ENCODE results near the gene ARHGAP22.

The ARHGAP22 gene

DNA sequence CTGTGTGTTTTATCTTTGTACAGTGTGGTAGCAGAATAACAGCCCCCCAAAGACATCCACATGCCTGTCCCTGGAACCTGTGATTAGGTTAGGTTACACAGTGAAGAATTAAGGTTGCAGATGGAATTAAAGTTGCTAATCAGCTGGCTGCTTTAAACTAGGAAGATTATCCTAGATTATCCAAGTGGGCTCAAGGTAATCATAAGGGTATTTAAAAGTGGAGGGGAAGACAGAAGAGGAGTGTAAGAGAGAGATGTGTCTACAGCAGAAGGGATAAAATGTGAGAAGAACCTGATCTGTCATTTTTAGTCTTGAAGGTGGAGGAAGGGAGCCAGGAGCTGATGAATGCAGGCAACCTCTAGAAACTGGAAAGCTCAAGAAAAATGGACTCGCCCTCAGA, 117.6 kb downstream of the ARHGAP22 start:
- in situ Hi-C loops (cut with HindIII; ENCODE audit: low sequenced_read_pairs) = no loop called here

DNA sequence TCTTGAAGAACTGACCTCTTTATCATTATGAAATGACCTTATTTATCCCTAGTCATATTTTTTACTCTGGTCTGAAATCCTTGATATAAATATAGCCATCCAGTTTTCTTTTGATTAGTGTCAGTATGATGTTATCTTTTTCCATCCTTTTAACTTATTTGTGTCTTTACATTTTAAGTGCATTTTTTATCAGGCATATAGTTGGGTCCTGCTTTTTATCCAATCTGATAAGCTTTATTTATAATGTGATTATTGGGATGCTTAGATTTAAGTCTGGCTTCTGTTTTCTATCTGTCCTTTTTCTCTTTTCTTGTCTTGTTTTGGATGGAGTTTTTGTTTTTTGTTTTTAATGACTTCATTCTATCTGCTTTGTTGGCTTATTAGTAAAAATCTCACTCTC, 119.2 kb downstream of the ARHGAP22 start:
- in situ Hi-C loops (cut with HindIII; ENCODE audit: low sequenced_read_pairs) = no loop called here

DNA sequence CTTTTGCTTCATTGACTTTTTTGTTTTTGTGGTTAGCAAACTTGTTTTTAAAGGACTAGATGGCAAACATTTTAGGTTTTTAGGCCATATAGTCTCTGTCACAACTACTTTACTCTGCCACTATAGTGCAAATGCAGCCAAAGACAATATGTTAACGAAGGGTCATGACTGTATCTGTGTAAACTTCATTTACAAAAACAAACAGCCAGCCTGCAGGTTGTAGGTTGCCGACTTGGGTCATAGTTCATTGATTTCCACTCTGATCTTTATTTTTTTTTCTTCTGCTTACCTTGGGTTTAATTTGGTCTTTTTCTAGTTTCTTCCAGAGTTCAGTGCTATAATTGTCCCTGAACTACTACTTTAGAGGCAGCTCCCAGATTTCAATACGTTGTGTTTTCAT, 120.0 kb downstream of the ARHGAP22 start:
- in situ Hi-C loops (cut with HindIII; ENCODE audit: low sequenced_read_pairs) = loop anchor here (5.0 kb wide), 1 partner anchor 62 kb away; no protein-coding TSS in a partner anchor

GRCh38 chr10:48482207-48482606, 122.7 kb downstream of the ARHGAP22 start:
- in situ Hi-C loops (cut with HindIII; ENCODE audit: low sequenced_read_pairs) = loop anchor here (5.0 kb wide), 1 partner anchor 65 kb away; no protein-coding TSS in a partner anchor

- in situ Hi-C loops (cut with HindIII; ENCODE audit: low sequenced_read_pairs) = loop anchor here (5.0 kb wide), 1 partner anchor 66 kb away; no protein-coding TSS in a partner anchor
Measured at GRCh38 chr10:48481385-48481784, 123.5 kb downstream of the ARHGAP22 start.

- in situ Hi-C loops (cut with HindIII; ENCODE audit: low sequenced_read_pairs) = loop anchor here (5.0 kb wide), 1 partner anchor 67 kb away; no protein-coding TSS in a partner anchor
Measured at GRCh38 chr10:48480397-48481374, 124.2 kb downstream of the ARHGAP22 start.

DNA sequence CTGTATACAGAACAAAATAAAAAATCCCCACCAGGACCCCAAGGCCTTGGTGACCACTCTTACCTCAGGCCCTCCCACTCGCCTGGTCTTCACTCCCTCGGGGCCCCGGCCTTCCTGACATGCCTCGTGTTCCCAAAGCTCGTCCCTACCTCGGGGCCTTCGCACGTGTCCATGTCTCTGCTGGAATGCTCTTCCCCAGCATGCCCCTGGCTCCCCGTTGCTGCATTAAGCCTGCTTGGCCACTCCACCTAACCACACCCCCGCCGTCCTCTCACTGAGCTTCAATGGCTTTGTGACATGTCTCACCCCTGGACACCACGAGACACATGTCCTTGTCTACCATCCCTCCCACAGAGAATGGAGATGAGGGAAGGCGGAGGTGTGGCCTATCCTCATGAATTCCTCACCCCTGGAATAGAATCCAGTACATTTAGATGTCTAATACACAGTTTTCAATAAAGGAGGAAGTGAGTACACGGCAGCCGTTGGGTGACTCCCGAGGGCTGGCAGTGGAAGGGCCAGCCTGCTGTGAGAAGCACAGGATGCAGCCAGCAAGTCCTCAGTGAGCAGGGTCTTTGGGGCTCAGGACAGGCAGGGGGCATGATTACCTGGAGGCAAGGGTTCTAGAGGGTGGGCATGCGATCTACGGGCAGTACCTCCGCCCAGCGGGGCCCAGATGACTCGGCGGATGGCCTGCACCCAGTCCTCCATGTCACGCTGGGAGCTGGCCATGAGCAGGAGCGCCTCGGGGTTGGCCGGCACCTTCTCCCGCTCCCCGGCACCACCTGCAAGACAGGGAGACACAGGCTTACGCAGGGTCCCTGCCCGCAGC, 125.7 kb downstream of the ARHGAP22 start:
- in situ Hi-C loops (cut with HindIII; ENCODE audit: low sequenced_read_pairs) = no loop called here

DNA sequence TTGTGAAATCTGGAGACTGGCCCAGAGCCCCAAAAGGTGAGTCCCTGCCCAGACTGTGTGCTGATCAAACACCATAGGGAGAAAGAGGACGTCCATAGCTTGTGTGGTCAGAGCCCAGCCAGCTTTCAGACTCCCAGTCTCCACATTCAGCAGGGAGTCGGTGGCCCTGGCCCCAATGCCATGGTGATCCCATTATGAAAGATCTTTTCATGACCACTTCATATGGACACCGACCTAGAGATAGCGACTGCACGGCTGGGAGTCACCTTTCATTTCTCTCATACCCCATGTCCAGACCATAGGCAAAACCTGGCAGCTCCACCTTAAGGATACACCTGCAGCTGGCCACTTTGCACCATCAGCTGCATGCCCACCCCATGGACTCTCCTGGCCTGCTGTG, 126.4 kb downstream of the ARHGAP22 start:
- in situ Hi-C loops (cut with HindIII; ENCODE audit: low sequenced_read_pairs) = no loop called here

- in situ Hi-C loops (cut with HindIII; ENCODE audit: low sequenced_read_pairs) = no loop called here
Measured at GRCh38 chr10:48477616-48478015, 127.3 kb downstream of the ARHGAP22 start.

- in situ Hi-C loops (cut with HindIII; ENCODE audit: low sequenced_read_pairs) = no loop called here
Measured at GRCh38 chr10:48477141-48477540, 127.7 kb downstream of the ARHGAP22 start.

DNA sequence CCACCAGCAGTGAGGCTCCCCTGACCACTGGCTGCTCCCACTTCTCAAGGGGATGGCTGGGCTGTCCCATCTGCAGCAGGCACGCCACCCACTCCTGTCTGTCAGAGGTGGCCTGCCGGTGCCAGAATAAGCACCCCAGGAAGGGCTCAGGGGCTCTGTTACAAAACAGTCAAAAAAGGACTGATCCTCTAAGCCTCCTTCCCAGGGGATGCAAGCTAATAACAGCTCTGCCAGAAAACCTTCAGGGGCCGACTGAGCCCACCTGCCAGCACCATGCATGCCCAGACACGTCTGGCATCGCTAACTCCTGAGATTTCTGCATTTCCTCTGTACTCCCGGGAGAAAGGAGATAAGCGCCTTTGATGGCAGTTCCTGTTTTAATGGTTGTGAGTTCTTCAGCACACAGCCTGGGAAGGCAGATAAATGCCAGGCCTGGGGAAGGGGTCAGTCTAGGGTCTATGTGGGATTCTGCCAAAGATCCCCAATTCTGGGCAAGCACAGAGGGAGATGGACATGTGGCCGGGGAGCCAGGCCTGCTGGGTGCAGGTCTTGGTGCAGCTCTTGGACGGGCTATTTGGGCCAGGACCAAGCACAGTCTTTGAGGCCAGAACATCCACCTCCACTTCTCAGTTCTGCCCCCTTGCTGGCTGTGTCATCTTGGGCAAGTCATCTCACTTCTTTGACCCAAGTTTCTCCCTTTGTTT, 128.4 kb downstream of the ARHGAP22 start:
- in situ Hi-C loops (cut with HindIII; ENCODE audit: low sequenced_read_pairs) = no loop called here

DNA sequence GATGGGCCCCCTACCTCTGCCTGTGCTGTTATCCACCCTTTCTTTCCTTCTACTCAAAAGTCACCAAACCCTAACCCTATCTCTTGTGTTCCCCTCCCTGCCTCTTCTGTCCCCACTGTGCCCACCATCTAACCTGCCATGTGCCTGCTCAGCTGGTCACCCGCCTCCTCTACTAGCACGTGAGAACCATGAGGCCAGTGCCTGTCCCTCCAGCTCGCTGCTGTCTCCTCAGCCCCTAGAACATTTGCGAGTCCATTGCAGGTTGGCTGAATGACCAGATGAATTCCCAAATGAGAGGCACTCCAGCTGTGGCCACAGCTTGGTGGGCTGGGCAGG, 129.0 kb downstream of the ARHGAP22 start:
- in situ Hi-C loops (cut with HindIII; ENCODE audit: low sequenced_read_pairs) = no loop called here

DNA sequence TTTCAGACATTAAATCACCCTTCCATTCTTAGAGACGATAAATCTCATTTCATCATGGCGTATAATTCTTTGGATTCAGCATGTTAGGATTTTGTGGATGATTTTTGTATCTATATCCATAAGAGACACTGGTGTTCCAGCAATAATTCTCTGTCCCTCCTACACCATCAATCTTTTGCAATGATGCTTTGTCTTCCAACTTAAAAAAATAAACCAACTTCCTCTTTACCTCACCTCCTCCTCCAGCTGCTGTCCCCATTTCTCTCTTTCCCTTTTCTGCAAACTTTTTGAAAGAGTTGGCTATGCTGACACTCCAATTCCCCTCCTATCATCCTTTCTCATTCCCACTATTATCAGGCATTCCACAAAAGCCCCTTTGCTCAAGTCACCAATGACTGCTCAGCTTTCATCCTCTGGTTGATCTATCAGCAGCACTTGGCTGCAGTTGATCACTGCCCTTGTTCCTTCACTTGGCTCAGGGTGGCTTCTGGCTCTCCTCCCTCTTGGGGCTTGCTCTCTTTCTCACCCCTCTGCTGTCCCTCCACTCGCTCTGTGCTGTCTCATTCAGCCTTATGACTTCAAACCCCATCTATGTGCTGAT, 130.0 kb downstream of the ARHGAP22 start:
- in situ Hi-C loops (cut with HindIII; ENCODE audit: low sequenced_read_pairs) = no loop called here

GRCh38 chr10:48473704-48474103, 131.2 kb downstream of the ARHGAP22 start:
- in situ Hi-C loops (cut with HindIII; ENCODE audit: low sequenced_read_pairs) = no loop called here

DNA sequence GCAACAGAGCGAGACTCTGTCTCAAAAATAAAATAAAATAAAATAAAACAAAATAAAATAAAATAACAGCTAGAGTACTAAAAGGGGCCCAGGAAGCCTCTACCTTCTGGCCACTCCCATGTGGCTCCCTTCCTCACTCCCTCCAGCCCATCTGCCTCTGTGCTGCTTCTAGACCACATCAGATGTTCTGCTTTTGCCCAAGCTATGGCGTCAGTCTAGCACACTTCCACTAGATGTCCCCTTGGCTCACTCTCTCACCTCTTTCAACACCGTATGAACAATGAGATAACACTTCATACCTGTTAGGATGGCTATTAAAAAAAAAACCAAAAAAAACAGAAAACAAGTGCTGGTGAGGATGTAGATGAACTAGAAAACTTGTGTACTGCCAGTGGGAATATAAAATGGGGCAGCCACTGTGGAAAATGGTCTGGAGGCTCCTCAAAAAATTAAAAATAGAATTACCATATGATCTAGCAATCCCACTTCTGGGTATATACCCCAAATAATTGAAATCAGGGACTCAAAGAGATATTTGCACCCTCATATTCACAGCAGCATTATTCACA, 132.3 kb downstream of the ARHGAP22 start:
- in situ Hi-C loops (cut with HindIII; ENCODE audit: low sequenced_read_pairs) = no loop called here

DNA sequence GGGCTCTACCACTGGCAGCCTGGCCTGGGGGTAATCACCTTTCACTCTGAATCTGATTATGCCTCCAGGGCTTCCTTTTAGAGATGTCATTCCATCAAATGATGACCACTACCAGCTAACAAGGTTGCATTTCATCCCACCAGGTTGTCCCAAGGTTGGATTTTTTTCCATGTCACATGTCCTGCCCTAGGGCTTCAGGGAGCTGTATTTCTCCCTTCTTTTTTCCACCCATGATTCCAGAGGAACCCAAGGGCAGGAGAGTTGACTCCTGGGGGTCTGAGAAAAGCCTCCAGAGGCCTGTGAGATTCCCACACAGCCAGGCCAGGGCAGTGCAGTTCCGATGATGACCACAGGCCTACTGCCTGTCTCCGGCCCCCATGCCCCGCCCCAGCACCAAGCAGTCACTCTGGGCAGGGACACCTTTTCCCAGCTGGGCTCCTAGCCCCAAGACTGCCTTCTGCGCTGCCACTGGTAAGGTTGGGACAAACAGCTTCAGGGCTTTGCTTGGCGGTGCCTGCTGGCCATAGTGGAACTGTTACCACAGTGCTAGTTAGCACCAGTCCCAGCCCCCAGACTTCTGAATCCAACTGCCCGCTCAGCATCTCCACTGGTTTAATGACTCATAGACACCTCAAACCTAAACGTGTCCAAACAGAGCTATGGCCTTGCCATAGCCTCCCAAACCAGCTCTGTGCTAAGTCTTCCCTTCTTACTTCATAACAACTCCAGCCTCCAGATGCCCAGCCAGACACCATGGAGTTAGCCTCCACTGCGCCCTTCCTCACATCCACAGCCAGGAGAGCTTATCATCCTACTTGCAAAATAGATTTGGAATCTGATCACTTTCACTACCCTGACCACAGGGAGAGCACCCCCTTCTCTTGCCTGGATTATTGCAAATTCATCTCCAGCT, 133.7 kb downstream of the ARHGAP22 start:
- in situ Hi-C loops (cut with HindIII; ENCODE audit: low sequenced_read_pairs) = no loop called here

DNA sequence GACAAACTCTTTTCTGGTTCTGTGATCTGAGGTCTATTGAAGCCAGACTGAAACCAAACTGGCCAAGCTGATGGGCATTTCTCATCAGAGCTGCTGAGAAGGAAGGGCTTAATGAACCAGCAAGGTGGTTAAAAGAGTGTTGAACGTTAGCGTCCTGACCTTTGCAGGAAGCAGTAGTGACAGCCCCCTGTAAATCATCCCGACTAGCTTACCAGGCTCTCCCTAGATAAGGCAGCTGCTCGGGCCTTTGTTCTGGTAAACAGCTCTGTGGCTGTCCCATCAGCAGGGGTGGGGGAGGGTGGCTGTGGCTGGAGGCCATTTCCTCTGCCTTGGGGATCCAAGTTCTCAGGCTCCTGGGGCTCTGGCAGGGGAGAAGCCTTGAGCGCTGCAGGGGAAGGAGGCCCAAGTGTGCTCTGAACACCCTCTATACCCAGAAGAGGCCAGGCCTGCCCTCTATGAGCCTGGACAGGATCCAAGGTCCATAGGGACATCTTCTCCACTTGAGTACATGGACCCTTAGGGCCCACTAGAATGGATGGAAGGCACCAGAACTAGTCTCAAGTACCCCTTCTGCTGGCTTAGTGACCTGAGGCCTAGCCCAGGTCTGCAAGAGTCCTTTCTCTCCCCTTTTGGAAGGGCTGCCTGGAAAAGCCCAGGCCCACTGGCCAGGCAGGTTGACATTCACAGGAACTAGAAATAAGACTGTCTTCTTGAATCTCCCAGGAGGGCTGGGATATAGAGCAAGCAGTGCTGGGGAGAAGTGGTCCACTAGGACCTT, 134.6 kb downstream of the ARHGAP22 start:
- in situ Hi-C loops (cut with HindIII; ENCODE audit: low sequenced_read_pairs) = no loop called here

GRCh38 chr10:48469516-48470020, 135.3 kb downstream of the ARHGAP22 start:
- in situ Hi-C loops (cut with HindIII; ENCODE audit: low sequenced_read_pairs) = no loop called here

Data from endothelial cell of hepatic sinusoid (primary cell).